Neuronal stem cell (in vitro differentiated cells): ENCODE measurements around the gene FAM124B.

Experiments used
- DNase-seq: peaks from one replicate; pipeline ENCODE4 v3.0.0-alpha.2; 2013; ENCODE audit warnings: low spot score
- H2AFZ ChIP-seq: one replicate; pipeline ENCODE4 v1.6.1; 2013; ENCODE audit warnings: mild to moderate bottlenecking, low read length, inconsistent platforms
- H2AK5ac ChIP-seq: 2 replicates; pipeline ENCODE4 v1.6.1; 2013; ENCODE audit warnings: low read depth, mild to moderate bottlenecking, inconsistent platforms, low read length, moderate library complexity, mixed read lengths
- H2BK120ac ChIP-seq: 2 replicates; pipeline ENCODE4 v1.6.1; 2013; ENCODE audit warnings: low read depth, mild to moderate bottlenecking, inconsistent platforms, low read length, moderate library complexity, mixed read lengths
- H2BK12ac ChIP-seq: one replicate; pipeline ENCODE4 v1.6.1; 2013; ENCODE audit warnings: low read length, inconsistent platforms
- H2BK15ac ChIP-seq: 2 replicates; pipeline ENCODE4 v1.6.1; 2013; ENCODE audit warnings: mild to moderate bottlenecking, low read length, inconsistent platforms, mixed read lengths
- H2BK5ac ChIP-seq: one replicate; pipeline ENCODE4 v1.6.1; 2013; ENCODE audit warnings: inconsistent platforms, mild to moderate bottlenecking, low read length, moderate library complexity
- H3K14ac ChIP-seq: one replicate; pipeline ENCODE4 v1.6.1; 2013; ENCODE audit warnings: low read length, inconsistent platforms
- H3K18ac ChIP-seq: 2 replicates; pipeline ENCODE4 v1.6.1; 2013; ENCODE audit warnings: low read length, inconsistent platforms
- H3K23ac ChIP-seq: 2 replicates; pipeline ENCODE4 v1.6.1; 2013; ENCODE audit warnings: low read depth, mild to moderate bottlenecking, mixed read lengths, low read length, inconsistent platforms; ENCODE audit not compliant: poor library complexity
- H3K27ac ChIP-seq: replicated peaks from 3 replicates; pipeline ENCODE4 v1.5.1; 2013; ENCODE audit warnings: low read length, inconsistent platforms
- H3K27me3 ChIP-seq, 3 experiments: 2 replicates each; pipeline ENCODE4 v1.6.1; 2013; ENCODE audit warnings: low read length in 3 of 3, mild to moderate bottlenecking in 2 of 3, inconsistent platforms in 1 of 3, low read depth in 1 of 3, mixed read lengths in 1 of 3, moderate library complexity in 1 of 3; ENCODE audit not compliant: control insufficient read depth in 3 of 3, insufficient read depth in 3 of 3
- H3K36me3 ChIP-seq, 2 donors: replicated peaks in 1 of 2; 2 replicates each; pipeline ENCODE4 v1.6.1; 2013; ENCODE audit warnings: low read length in 2 of 2; ENCODE audit not compliant: control insufficient read depth in 2 of 2, insufficient read depth in 2 of 2
- H3K4ac ChIP-seq: 2 replicates; pipeline ENCODE4 v1.6.1; 2013; ENCODE audit warnings: inconsistent platforms, mild to moderate bottlenecking, low read length, moderate library complexity
- H3K4me1 ChIP-seq, 2 donors: 1 replicate in 1 of 2; 2 replicates in 1 of 2; pipeline ENCODE4 v1.6.1; 2013; ENCODE audit warnings: low read length in 2 of 2, low read depth in 1 of 2; ENCODE audit not compliant: control insufficient read depth in 2 of 2, insufficient read depth in 1 of 2
- H3K4me2 ChIP-seq: one replicate; pipeline ENCODE4 v1.6.1; 2013; ENCODE audit warnings: mild to moderate bottlenecking, low read length, inconsistent platforms; ENCODE audit not compliant: insufficient read depth, poor library complexity, severe bottlenecking
- H3K4me3 ChIP-seq, 2 donors: 2 replicates each; pipeline ENCODE4 v1.5.1; 2013; ENCODE audit warnings: low read length in 2 of 2, mild to moderate bottlenecking in 2 of 2, inconsistent platforms in 1 of 2, moderate library complexity in 1 of 2
- H3K79me1 ChIP-seq: one replicate; pipeline ENCODE4 v1.6.1; 2013; ENCODE audit warnings: low read depth, mild to moderate bottlenecking, inconsistent platforms, low read length, moderate library complexity
- H3K9ac ChIP-seq: one replicate; pipeline ENCODE4 v1.6.1; 2013; ENCODE audit warnings: mild to moderate bottlenecking, low read depth, low read length, inconsistent platforms; ENCODE audit not compliant: poor library complexity
- H3K9me3 ChIP-seq, 2 donors: replicated peaks in 1 of 2; 2 replicates each; pipeline versions ENCODE3 to v1.6.1; 2013; ENCODE audit warnings: low read length in 2 of 2, mild to moderate bottlenecking in 2 of 2, inconsistent platforms in 1 of 2, low read depth in 1 of 2, mixed read lengths in 1 of 2, moderate library complexity in 1 of 2; ENCODE audit not compliant: control insufficient read depth in 2 of 2, insufficient read depth in 1 of 2
- H4K8ac ChIP-seq: one replicate; pipeline ENCODE4 v1.6.1; 2013; ENCODE audit warnings: low read depth, mild to moderate bottlenecking, inconsistent platforms, low read length, moderate library complexity
- H4K91ac ChIP-seq: one replicate; pipeline ENCODE4 v1.6.1; 2013; ENCODE audit warnings: low read length, low read depth, mild to moderate bottlenecking, inconsistent platforms; ENCODE audit not compliant: poor library complexity
- WGBS, 2 donors: extraction: QIAGEN DNeasy Blood & Tissue Kit; methylation state at CpG; one replicate each; pipeline ENCODE4 v1.1.7; 2013; ENCODE audit warnings: missing lambda C conversion rate in 2 of 2, mixed read lengths in 1 of 2; ENCODE audit not compliant: insufficient read length in 2 of 2, insufficient replicate concordance in 1 of 2; ENCODE audit errors: extremely low coverage in 2 of 2; 5-methylcytosine and 5-hydroxymethylcytosine counted together

The FAM124B gene

GRCh38 chr2:224403657-224404056 is 1.8 kb upstream of the FAM124B start:
- H3K4me1 ChIP-seq, result peaks cover 3 to 4% of the 10 kb centered on the region in 2 donors
- H3K4me2 ChIP-seq, result no peak overlapping the region
- H4K8ac ChIP-seq, result no peak overlapping the region
- no peak overlapping the region for H3K23ac ChIP-seq
- no peak overlapping the region for H2BK12ac ChIP-seq
- no peak overlapping the region for H2BK15ac ChIP-seq
- H3K14ac ChIP-seq, result no peak overlapping the region
- H2BK120ac ChIP-seq, result no peak overlapping the region
- no peak overlapping the region for H3K4me3 ChIP-seq
- no peak overlapping the region for H3K27ac ChIP-seq
- H2BK5ac ChIP-seq, result no peak overlapping the region
- no peaks in the 10 kb centered on the region for H3K79me1 ChIP-seq
- no peak overlapping the region for H2AK5ac ChIP-seq
- WGBS, 2 donors, result no CpG with 5 or more reads among the region's 2 CpGs
- H4K91ac ChIP-seq, result no peak overlapping the region
- H3K4ac ChIP-seq, result no peak overlapping the region
- no peaks in the 10 kb centered on the region for H3K36me3 ChIP-seq
- H3K27me3 ChIP-seq, result peaks cover 0 to 2% (median 0%) of the 10 kb centered on the region in 3 experiments
- H3K18ac ChIP-seq, result no peak overlapping the region
- H2AFZ ChIP-seq, result no peak overlapping the region
- no peak for DNase-seq
- peaks cover 0 to 8% of the 10 kb centered on the region in 2 donors for H3K9me3 ChIP-seq
- no peak overlapping the region for H3K9ac ChIP-seq

- Histone ChIP-seq H3K4me2 (no peak overlapping the region), H2AFZ (peak overlapping the region; percentile 72), H3K4me3 (no peak overlapping the region)
Measured at GRCh38 chr2:224400886-224401632, 848 bp downstream of the FAM124B start.

GRCh38 chr2:224400174-224400810 is 1.6 kb downstream of the FAM124B start:
- no peak overlapping the region for H3K18ac ChIP-seq
- no peak overlapping the region for H3K4me3 ChIP-seq
- H3K4me1 ChIP-seq, result peaks cover 3 to 4% of the 10 kb centered on the region in 2 donors

More at GRCh38 chr2:224400886-224401632, 848 bp downstream of the FAM124B start:
- Histone ChIP-seq H2BK15ac (no peak overlapping the region), H3K23ac (no peak overlapping the region), H4K8ac (no peak overlapping the region), H3K9ac (no peak overlapping the region), H3K27ac (no peak overlapping the region), H3K4me1 (peaks cover 3 to 4% of the 10 kb centered on the region in 2 donors), H3K14ac (no peak overlapping the region), H2BK120ac (no peak overlapping the region), H2AK5ac (no peak overlapping the region), H4K91ac (no peak overlapping the region), H2BK12ac (no peak overlapping the region), H3K4ac (no peak overlapping the region), H3K79me1 (no peaks in the 10 kb centered on the region), H3K27me3 (no peaks in the 10 kb centered on the region), H3K9me3 (peaks cover 0 to 5% of the 10 kb centered on the region in 2 donors), H3K18ac (peak overlapping the region; percentile 48), H2BK5ac (peak overlapping the region; percentile 19), H3K36me3 (no peaks in the 10 kb centered on the region)
- WGBS, 2 donors, result no CpG with 5 or more reads among the region's 22 CpGs
- DNase-seq, result no peak

GRCh38 chr2:224398289-224398688 is 3.6 kb downstream of the FAM124B start:
- no peak overlapping the region for H3K9ac ChIP-seq
- H3K18ac ChIP-seq, result no peak overlapping the region
- no peak overlapping the region for H2AFZ ChIP-seq
- no peak overlapping the region for H3K27ac ChIP-seq
- no peak for DNase-seq
- no peak overlapping the region for H3K4me2 ChIP-seq
- H4K91ac ChIP-seq, result no peak overlapping the region
- H2BK15ac ChIP-seq, result no peak overlapping the region
- H3K4ac ChIP-seq, result no peak overlapping the region
- no peaks in the 10 kb centered on the region for H3K9me3 ChIP-seq
- no peak overlapping the region for H4K8ac ChIP-seq
- H3K4me1 ChIP-seq, result peaks cover 3 to 4% of the 10 kb centered on the region in 2 donors
- H2AK5ac ChIP-seq, result no peak overlapping the region
- H3K14ac ChIP-seq, result no peak overlapping the region
- no peak overlapping the region for H3K4me3 ChIP-seq
- H2BK120ac ChIP-seq, result no peak overlapping the region
- H3K36me3 ChIP-seq, result no peaks in the 10 kb centered on the region
- no peaks in the 10 kb centered on the region for H3K79me1 ChIP-seq
- H2BK5ac ChIP-seq, result no peak overlapping the region
- H2BK12ac ChIP-seq, result no peak overlapping the region
- H3K27me3 ChIP-seq, result no peaks in the 10 kb centered on the region
- H3K23ac ChIP-seq, result no peak overlapping the region
- WGBS, 2 donors, result no CpG with 5 or more reads among the region's 3 CpGs

More at GRCh38 chr2:224400174-224400810, 1.6 kb downstream of the FAM124B start:
- Histone ChIP-seq H3K4me2 (no peak overlapping the region), H3K14ac (no peak overlapping the region), H3K79me1 (no peaks in the 10 kb centered on the region), H2BK12ac (no peak overlapping the region), H4K91ac (no peak overlapping the region), H2AK5ac (no peak overlapping the region), H3K36me3 (no peaks in the 10 kb centered on the region), H3K23ac (no peak overlapping the region), H3K27ac (no peak overlapping the region), H3K9ac (no peak overlapping the region), H4K8ac (no peak overlapping the region), H2AFZ (no peak overlapping the region), H3K9me3 (no peaks in the 10 kb centered on the region), H2BK120ac (no peak overlapping the region), H3K4ac (no peak overlapping the region), H3K27me3 (no peaks in the 10 kb centered on the region), H2BK5ac (no peak overlapping the region), H2BK15ac (no peak overlapping the region)
- no peak for DNase-seq
- WGBS, 2 donors, result no CpG with 5 or more reads among the region's 8 CpGs
